Measurements from ENCODE around the gene PLEKHA7.

DNA sequence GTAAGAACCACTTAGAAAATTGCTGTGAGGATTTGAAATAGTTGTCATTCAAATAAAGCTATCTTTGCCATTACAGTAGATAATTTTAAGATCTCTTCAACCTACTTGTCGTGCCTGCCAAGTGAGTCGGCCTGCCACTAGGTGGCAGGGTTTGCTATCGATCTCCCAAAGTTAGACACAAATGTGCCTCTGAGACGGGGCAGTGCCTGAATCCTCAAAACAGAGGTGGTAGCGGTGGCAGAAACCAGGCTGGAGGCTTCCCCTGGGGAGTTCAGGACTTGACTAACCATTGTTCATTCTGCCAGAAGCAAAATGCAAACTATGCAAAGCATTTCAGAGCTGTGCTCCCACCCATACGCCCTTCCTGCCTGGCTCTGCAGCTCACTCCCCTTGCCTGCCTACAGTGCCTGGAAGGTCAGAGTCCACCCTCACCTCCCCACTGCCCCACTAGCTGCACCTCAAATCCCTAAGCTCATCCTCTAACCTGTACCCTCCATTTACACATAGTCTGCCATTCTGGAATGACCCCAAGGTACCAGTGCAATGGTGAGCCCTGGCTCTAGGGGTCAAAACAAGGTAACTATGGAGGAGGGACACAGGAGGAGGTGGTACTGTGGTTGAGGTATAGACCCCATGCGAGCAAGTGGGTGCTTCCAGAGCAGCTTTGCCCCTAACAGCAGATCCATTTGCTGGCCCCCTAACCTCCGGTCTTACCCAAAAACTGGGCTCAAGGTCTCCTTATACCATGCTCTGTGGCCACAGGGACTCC lies 193.7 kb downstream of the PLEKHA7 start:
- TF ChIP-seq, protein P1, sequence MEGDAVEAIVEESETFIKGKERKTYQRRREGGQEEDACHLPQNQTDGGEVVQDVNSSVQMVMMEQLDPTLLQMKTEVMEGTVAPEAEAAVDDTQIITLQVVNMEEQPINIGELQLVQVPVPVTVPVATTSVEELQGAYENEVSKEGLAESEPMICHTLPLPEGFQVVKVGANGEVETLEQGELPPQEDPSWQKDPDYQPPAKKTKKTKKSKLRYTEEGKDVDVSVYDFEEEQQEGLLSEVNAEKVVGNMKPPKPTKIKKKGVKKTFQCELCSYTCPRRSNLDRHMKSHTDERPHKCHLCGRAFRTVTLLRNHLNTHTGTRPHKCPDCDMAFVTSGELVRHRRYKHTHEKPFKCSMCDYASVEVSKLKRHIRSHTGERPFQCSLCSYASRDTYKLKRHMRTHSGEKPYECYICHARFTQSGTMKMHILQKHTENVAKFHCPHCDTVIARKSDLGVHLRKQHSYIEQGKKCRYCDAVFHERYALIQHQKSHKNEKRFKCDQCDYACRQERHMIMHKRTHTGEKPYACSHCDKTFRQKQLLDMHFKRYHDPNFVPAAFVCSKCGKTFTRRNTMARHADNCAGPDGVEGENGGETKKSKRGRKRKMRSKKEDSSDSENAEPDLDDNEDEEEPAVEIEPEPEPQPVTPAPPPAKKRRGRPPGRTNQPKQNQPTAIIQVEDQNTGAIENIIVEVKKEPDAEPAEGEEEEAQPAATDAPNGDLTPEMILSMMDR (IDR thresholded peaks at IDR 0.05), result peak; percentile 66 to 82 (median 76)
- TF ChIP-seq POLR2AphosphoS5 (IDR thresholded peaks at IDR 0.05) (no peak), EP300 (IDR thresholded peaks at IDR 0.05) (no peak)

Data from upper lobe of left lung (tissue), 4 donors.